HG02943 (cell line): ENCODE measurements around the gene SCAMP4.

Experiments used
- ATAC-seq: cut with Tn5 transposase; IDR thresholded peaks from one replicate; pipeline ENCODE4 v1.9.1; 2021; ENCODE audit warnings: mild to moderate bottlenecking, low read depth, moderate library complexity; ENCODE audit not compliant: unreplicated experiment

Gene SCAMP4

DNA sequence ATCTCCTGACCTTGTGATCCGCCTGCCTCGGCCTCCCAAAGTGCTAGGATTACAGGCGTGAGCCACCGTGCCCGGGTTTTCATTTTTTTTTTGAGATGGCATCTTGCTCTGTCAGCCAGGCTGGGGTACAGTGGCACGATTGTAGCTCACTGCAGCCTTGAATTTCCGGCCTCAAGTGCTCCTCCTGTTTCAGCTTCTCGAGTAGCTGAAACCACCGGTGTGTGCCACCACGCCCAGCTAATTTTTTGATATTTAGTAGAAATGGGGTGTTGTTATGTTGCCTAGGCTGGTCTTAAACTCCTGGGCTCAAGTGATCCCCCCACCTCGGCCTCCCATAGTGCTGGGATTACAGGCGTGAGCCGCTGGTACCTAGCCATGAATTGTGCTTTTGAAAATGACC, 5.9 kb downstream of the SCAMP4 start:
- no peak for ATAC-seq

- ATAC-seq = no peak
Measured at GRCh38 chr19:1911995-1912394, 6.8 kb downstream of the SCAMP4 start.

- no peak for ATAC-seq
Measured at GRCh38 chr19:1912760-1913505, 7.7 kb downstream of the SCAMP4 start.

- ATAC-seq = no peak
Measured at GRCh38 chr19:1913781-1914577, 8.8 kb downstream of the SCAMP4 start.

DNA sequence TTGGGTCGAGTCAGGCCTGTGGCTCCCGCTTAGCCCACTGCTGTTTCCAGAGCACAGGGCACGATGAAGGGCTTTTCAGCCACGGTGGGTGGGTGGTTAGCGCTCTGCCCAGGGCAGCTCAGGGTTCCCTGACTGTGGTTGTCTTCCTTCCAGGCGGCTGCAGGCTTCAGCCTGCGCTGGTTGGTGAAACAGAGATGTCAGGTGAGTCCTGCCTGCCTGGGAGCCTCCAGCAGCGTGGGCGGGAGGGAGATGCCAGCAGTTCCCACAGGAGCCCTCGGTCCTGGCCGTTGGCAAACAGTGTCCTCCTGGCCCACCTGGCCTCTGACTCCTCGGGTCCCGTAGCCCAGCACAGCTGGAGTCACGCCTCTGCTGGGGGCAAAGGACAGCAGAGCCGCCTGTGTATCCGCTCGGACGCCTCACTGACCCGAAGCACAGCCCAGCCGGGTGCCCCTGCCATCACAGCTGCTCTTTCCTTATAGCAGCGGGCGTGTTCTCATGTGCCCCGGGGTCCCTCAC, 9.7 kb downstream of the SCAMP4 start:
- ATAC-seq = no peak

DNA sequence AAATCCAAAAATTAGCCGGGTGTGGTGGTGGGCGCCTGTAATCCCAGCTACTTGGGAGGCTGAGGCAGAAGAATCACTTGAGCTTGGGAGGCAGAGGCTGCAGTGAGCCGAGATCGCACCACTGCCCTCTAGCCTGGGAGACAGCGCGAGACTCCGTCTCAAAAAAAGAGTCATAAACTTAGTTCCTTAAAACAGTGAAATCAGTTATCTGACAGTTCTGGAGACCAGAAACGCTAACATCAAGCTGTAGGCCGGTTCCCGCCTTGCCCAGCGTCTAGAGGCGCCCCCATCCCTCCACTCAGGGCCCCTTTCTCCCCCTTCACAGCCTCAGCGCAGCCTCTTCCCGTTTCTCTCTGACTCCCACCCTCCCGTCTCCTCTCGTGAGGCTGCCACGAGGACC, 11.9 kb downstream of the SCAMP4 start:
- ATAC-seq = no peak

GRCh38 chr19:1917926-1918325, 12.7 kb downstream of the SCAMP4 start:
- no peak for ATAC-seq

- no peak for ATAC-seq
Measured at GRCh38 chr19:1918975-1919374, 13.8 kb downstream of the SCAMP4 start.

- ATAC-seq = no peak
Measured at GRCh38 chr19:1920644-1921043, 15.4 kb downstream of the SCAMP4 start.

DNA sequence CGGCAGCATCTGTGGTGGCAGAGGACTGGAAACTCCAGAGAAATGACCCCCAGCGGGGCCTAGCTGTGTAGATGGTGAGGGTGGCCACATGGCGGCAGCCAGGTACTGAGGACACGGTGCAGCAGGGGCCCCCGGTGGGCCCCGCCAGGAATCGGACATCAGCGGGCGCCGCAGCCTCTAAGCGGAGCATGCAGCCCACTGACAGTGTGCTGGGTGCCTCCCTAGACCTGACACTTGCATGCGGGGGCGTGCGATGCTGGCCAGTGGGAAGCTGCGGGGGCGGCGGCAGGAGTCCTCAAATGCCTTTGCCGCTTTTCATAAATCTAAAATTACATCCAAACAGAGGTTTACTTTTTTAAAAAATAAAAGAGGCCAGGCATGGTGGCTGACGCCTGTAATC, 16.1 kb downstream of the SCAMP4 start:
- ATAC-seq = no peak

DNA sequence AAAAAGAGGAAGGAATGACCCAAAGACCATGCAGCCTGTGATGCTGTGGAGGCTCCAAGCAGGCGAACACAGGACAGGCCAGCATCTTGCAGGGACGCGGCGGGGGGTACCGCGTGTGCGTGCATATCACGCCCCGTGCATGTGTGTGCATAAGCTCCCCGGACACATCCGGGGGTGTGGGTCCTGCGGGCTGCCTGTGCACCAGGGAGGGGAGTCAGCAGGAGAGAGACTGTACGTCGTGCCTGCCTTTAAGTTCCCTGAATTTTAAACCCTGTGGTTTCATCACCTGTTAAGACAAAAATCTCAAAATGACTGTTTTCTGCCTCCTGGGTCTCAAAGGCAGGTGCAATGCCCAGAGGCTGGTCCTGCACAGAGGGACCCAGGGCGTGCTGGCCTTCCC, 16.6 kb downstream of the SCAMP4 start:
- ATAC-seq = no peak

GRCh38 chr19:1922803-1923202, 17.6 kb downstream of the SCAMP4 start:
- no peak for ATAC-seq

- no peak for ATAC-seq
Measured at GRCh38 chr19:1923319-1923718, 18.1 kb downstream of the SCAMP4 start.

DNA sequence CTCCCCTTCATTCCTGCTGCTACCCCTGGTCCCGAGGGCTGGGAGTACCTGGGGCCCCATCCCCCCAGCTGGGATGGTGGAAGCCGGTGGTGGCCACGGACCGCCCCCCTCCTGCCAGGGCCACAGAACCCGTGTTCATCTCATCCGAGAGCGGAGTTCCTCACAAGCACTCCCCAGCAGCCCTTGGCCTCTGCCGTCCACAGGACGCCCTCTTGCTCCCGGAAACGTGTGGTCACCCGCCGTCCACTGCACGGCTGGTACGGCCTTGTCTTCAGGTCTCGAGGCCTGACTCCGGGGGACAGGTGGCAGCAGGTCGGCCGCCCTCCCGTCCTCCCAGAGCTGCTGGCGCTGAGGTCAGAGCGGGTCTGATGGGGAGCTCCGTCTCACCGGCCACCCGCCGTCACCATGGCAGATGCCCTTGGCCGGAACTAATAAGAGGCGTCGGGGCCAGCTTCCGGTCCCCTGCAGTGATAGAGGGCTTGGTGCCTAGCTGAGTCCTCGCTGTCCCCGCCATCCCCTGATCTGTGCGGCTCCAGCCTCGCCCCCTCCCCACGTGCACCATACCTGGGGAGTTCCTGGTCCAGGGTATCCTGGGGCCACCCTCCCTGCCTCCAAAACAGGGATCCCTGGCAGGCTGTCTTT, 19.2 kb downstream of the SCAMP4 start:
- no peak for ATAC-seq

DNA sequence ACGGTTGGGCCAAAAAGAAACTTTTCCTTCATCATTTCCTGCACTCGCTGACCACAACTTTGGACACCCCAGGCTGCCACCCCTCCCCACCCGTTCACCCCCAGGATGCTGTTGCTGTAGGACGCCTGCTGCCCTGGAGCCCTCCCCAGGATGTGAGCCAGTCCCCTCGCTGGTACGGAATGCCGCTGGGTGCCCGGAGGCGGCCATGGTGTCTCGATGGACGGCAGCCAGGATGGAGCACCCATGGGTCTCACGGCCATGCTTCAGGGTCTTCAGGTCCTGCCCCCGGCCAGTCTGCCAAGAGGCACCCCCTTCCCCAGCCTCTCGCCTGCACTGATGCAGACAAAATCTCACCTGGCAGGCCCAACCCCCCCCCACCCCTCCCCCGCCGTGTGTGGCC, 20.3 kb downstream of the SCAMP4 start:
- no peak for ATAC-seq

- ATAC-seq = no peak
Measured at GRCh38 chr19:1929021-1929742, 24.0 kb downstream of the SCAMP4 start.

GRCh38 chr19:1931445-1931844, 26.2 kb downstream of the SCAMP4 start:
- no peak for ATAC-seq

DNA sequence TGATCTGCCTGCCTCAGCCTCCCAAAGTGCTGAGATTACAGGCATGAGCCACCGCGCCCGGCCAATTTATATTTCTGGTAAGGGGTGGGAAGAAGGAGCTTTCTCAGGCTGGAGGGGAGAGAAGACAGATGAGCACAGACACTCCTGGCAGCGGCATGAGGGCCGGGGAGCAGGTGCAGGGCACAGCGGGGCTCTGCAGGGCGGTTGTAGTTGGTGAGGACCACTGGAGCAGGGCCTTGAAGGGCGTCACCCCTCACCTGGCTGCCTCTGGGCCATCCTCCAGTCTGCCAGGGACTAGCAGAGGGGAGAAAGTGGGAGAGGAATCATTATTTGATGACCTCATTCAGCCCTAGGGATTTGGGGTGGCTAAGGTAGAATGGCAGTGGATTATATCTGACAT, 27.2 kb downstream of the SCAMP4 start:
- no peak for ATAC-seq

DNA sequence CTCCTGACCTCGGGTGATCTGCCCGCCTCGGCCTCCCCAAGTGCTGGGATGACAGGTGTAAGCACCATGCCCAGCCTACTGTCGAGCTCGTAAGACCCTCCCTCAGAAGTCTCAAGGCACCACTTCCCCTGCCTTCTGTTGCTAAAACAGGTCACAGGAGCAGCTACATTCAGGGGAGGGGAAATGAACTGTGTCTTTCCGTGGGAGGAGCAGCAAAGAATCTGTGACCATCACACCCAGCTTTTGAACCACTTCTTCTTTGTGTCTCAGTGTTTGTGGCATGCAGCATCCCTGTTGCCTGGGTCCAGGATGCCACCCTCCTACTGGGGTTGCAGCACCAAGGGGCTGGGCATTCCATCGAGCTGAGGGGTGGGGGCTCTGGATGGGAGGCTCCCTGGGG, 28.0 kb downstream of the SCAMP4 start:
- no peak for ATAC-seq

DNA sequence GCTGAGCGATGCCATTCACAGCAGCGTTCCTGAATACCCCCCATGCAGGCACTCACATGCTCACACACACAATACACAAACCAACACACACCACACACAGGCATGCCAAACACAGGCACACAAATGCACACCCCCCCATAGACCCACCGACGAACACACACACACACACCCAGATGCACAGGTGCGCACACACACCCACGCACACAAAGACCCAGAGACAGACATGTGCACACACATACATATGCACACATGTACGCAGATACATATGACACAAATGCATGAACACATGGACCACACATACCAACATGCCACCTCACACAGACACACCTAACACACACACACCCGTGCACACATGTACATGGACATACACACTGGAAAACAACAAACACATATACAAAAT, 28.7 kb downstream of the SCAMP4 start:
- no peak for ATAC-seq
